ENCODE measurements around the gene MAGEB2.

DNA sequence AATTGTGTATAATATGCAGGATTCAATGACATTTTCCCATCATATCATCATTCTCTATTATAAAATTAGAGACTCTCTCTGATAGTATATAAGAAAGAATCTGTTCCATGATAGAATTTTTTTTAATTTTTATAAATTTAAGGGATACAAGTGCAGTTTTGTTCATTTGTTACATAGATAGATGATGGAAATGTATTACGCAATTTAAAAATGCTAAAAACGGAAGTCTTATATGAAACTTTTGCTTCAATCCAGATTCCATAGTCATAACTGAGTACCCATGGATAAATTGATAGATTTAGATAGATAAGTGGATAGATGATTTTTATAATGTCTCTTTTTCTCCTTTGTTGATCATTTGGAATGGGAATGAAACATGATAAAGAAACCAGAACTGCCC is 24.9 kb upstream of the MAGEB2 start:
- TF ChIP-seq, protein P1, sequence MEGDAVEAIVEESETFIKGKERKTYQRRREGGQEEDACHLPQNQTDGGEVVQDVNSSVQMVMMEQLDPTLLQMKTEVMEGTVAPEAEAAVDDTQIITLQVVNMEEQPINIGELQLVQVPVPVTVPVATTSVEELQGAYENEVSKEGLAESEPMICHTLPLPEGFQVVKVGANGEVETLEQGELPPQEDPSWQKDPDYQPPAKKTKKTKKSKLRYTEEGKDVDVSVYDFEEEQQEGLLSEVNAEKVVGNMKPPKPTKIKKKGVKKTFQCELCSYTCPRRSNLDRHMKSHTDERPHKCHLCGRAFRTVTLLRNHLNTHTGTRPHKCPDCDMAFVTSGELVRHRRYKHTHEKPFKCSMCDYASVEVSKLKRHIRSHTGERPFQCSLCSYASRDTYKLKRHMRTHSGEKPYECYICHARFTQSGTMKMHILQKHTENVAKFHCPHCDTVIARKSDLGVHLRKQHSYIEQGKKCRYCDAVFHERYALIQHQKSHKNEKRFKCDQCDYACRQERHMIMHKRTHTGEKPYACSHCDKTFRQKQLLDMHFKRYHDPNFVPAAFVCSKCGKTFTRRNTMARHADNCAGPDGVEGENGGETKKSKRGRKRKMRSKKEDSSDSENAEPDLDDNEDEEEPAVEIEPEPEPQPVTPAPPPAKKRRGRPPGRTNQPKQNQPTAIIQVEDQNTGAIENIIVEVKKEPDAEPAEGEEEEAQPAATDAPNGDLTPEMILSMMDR (IDR thresholded peaks at IDR 0.05; ENCODE audit: extremely low read depth in 1 of 2, insufficient read depth in 1 of 2, low read depth in 1 of 2, low read length in 2 of 2) = no peak
- TF ChIP-seq GATA2 (IDR thresholded peaks at IDR 0.05; ENCODE audit: insufficient read depth, insufficient read length, low read depth, low read length) (no peak), POLR2A (IDR thresholded peaks at IDR 0.05; ENCODE audit: low read depth, low read length) (no peak), EZH2 (IDR thresholded peaks at IDR 0.05; ENCODE audit: borderline replicate concordance, low read depth, low read length, severe bottlenecking) (no peak)
- TF ChIP-seq, protein P2, sequence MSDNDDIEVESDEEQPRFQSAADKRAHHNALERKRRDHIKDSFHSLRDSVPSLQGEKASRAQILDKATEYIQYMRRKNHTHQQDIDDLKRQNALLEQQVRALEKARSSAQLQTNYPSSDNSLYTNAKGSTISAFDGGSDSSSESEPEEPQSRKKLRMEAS (IDR thresholded peaks at IDR 0.05; ENCODE audit: insufficient read depth, insufficient read length) = no peak

Measured in endothelial cell of umbilical vein (primary cell).